ENCODE data around the gene ATP11C. TPM values are rescaled to one million over a fixed set of nuclear protein-coding genes. Genes with fewer than 3 reads are reported as not detected.

Gene ATP11C
- total RNA-seq, 1 experiment from 2014 or later = 38.6 TPM

DNA sequence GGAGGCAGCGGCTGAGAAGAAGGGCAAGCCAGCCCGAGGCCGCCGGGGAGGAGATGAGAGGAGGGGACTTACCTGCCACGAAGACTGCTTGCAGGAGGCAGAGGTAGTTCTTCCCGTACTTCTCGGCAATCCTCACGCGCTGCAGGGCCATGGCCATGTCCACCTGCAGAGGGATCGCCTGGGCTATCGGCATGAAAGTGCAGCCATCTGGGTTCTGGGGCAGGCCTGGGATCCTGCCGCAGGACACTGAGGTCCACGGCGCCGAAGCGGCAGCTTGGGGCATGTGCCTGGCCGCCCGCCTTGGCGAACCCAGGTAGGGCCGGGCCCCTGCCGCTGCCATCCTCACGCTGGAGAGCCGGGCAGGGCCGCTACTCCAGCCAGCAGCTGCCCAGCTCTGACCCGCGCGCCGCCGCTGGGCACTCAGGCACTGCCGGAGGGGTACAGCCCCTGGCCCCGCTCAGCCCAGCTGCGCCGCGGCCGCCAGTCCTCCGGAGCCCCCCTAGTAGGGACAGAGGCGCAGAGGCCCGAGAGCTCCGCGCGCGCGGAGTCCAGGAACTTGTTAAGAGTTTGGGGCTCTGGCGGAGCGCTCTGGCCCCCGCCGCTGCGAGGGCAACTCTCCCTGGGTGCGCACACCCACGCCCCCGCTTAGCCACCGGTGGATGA, 240.9 kb downstream of the ATP11C start (continued):
- TF ChIP-seq, protein P1, sequence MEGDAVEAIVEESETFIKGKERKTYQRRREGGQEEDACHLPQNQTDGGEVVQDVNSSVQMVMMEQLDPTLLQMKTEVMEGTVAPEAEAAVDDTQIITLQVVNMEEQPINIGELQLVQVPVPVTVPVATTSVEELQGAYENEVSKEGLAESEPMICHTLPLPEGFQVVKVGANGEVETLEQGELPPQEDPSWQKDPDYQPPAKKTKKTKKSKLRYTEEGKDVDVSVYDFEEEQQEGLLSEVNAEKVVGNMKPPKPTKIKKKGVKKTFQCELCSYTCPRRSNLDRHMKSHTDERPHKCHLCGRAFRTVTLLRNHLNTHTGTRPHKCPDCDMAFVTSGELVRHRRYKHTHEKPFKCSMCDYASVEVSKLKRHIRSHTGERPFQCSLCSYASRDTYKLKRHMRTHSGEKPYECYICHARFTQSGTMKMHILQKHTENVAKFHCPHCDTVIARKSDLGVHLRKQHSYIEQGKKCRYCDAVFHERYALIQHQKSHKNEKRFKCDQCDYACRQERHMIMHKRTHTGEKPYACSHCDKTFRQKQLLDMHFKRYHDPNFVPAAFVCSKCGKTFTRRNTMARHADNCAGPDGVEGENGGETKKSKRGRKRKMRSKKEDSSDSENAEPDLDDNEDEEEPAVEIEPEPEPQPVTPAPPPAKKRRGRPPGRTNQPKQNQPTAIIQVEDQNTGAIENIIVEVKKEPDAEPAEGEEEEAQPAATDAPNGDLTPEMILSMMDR (IDR thresholded peaks at IDR 0.05) = no peak
- TF ChIP-seq MXD4 (CRISPR knock-in tag; IDR thresholded peaks at IDR 0.05; ENCODE audit: borderline replicate concordance) (no peak), ZNF317 (CRISPR knock-in tag; IDR thresholded peaks at IDR 0.05; ENCODE audit: borderline replicate concordance, low read depth) (no peak), GRHL2 (CRISPR knock-in tag; IDR thresholded peaks at IDR 0.05; ENCODE audit: insufficient replicate concordance, severe bottlenecking) (no peak)
- TF ChIP-seq, protein P2, sequence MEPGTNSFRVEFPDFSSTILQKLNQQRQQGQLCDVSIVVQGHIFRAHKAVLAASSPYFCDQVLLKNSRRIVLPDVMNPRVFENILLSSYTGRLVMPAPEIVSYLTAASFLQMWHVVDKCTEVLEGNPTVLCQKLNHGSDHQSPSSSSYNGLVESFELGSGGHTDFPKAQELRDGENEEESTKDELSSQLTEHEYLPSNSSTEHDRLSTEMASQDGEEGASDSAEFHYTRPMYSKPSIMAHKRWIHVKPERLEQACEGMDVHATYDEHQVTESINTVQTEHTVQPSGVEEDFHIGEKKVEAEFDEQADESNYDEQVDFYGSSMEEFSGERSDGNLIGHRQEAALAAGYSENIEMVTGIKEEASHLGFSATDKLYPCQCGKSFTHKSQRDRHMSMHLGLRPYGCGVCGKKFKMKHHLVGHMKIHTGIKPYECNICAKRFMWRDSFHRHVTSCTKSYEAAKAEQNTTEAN (CRISPR knock-in tag; IDR thresholded peaks at IDR 0.05) = no peak

DNA sequence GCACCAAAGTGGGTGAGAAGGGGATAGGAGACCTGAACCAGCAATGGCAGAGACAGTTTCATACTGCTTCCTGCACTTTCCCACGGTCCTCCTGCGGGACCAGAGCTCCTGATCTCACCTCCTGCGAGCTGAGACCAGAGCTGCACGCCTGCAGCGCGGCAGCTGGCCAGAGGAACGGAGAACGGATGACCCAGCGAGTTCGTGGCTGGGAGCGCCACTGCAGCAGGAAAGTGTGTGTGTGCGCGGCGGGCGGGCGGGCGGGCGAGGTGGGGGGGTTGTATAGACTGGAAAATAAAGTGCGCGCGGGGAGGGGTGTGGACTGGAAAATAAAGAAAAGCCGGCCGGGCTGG, 241.4 kb downstream of the ATP11C start:
- CTCF ChIA-PET = no interaction called here
- TF ChIP-seq, protein P2 (CRISPR knock-in tag; IDR thresholded peaks at IDR 0.05) = no peak
- TF ChIP-seq, protein P3, sequence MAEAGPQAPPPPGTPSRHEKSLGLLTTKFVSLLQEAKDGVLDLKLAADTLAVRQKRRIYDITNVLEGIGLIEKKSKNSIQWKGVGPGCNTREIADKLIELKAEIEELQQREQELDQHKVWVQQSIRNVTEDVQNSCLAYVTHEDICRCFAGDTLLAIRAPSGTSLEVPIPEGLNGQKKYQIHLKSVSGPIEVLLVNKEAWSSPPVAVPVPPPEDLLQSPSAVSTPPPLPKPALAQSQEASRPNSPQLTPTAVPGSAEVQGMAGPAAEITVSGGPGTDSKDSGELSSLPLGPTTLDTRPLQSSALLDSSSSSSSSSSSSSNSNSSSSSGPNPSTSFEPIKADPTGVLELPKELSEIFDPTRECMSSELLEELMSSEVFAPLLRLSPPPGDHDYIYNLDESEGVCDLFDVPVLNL (CRISPR knock-in tag; IDR thresholded peaks at IDR 0.05; ENCODE audit: borderline replicate concordance, low read depth) = no peak
- TF ChIP-seq, protein P4, sequence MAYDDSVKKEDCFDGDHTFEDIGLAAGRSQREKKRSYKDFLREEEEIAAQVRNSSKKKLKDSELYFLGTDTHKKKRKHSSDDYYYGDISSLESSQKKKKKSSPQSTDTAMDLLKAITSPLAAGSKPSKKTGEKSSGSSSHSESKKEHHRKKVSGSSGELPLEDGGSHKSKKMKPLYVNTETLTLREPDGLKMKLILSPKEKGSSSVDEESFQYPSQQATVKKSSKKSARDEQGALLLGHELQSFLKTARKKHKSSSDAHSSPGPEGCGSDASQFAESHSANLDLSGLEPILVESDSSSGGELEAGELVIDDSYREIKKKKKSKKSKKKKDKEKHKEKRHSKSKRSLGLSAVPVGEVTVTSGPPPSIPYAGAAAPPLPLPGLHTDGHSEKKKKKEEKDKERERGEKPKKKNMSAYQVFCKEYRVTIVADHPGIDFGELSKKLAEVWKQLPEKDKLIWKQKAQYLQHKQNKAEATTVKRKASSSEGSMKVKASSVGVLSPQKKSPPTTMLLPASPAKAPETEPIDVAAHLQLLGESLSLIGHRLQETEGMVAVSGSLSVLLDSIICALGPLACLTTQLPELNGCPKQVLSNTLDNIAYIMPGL (CRISPR knock-in tag; IDR thresholded peaks at IDR 0.05) = no peak
- TF ChIP-seq ETV6 (CRISPR knock-in tag; IDR thresholded peaks at IDR 0.05) (no peak), ZNF121 (CRISPR knock-in tag; IDR thresholded peaks at IDR 0.05) (no peak), SP1 (CRISPR knock-in tag; conservative IDR thresholded peaks at IDR 0.05) (no peak), ZNF219 (CRISPR knock-in tag; IDR thresholded peaks at IDR 0.05; ENCODE audit: borderline replicate concordance) (no peak), FOXJ3 (CRISPR knock-in tag; IDR thresholded peaks at IDR 0.05; ENCODE audit: borderline replicate concordance) (no peak), PRRX2 (CRISPR knock-in tag; IDR thresholded peaks at IDR 0.05) (no peak), ZNF423 (CRISPR knock-in tag; IDR thresholded peaks at IDR 0.05) (no peak), HMGA2 (CRISPR knock-in tag; IDR thresholded peaks at IDR 0.05) (no peak), JUN (CRISPR knock-in tag; IDR thresholded peaks at IDR 0.05) (no peak), JAZF1 (CRISPR knock-in tag; IDR thresholded peaks at IDR 0.05) (no peak), FOXP1 (CRISPR knock-in tag; IDR thresholded peaks at IDR 0.05; ENCODE audit: borderline replicate concordance) (no peak)
- TF ChIP-seq, protein P5, sequence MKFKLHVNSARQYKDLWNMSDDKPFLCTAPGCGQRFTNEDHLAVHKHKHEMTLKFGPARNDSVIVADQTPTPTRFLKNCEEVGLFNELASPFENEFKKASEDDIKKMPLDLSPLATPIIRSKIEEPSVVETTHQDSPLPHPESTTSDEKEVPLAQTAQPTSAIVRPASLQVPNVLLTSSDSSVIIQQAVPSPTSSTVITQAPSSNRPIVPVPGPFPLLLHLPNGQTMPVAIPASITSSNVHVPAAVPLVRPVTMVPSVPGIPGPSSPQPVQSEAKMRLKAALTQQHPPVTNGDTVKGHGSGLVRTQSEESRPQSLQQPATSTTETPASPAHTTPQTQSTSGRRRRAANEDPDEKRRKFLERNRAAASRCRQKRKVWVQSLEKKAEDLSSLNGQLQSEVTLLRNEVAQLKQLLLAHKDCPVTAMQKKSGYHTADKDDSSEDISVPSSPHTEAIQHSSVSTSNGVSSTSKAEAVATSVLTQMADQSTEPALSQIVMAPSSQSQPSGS (CRISPR knock-in tag; IDR thresholded peaks at IDR 0.05; ENCODE audit: borderline replicate concordance, low read depth) = no peak
- TF ChIP-seq, protein P6, sequence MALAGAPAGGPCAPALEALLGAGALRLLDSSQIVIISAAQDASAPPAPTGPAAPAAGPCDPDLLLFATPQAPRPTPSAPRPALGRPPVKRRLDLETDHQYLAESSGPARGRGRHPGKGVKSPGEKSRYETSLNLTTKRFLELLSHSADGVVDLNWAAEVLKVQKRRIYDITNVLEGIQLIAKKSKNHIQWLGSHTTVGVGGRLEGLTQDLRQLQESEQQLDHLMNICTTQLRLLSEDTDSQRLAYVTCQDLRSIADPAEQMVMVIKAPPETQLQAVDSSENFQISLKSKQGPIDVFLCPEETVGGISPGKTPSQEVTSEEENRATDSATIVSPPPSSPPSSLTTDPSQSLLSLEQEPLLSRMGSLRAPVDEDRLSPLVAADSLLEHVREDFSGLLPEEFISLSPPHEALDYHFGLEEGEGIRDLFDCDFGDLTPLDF (CRISPR knock-in tag; IDR thresholded peaks at IDR 0.05) = no peak
- TF ChIP-seq, protein P7, sequence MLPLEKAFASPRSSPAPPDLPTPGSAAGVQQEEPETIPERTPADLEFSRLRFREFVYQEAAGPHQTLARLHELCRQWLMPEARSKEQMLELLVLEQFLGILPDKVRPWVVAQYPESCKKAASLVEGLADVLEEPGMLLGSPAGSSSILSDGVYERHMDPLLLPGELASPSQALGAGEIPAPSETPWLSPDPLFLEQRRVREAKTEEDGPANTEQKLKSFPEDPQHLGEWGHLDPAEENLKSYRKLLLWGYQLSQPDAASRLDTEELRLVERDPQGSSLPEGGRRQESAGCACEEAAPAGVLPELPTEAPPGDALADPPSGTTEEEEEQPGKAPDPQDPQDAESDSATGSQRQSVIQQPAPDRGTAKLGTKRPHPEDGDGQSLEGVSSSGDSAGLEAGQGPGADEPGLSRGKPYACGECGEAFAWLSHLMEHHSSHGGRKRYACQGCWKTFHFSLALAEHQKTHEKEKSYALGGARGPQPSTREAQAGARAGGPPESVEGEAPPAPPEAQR (CRISPR knock-in tag; IDR thresholded peaks at IDR 0.05) = no peak
- TF ChIP-seq, protein P8, sequence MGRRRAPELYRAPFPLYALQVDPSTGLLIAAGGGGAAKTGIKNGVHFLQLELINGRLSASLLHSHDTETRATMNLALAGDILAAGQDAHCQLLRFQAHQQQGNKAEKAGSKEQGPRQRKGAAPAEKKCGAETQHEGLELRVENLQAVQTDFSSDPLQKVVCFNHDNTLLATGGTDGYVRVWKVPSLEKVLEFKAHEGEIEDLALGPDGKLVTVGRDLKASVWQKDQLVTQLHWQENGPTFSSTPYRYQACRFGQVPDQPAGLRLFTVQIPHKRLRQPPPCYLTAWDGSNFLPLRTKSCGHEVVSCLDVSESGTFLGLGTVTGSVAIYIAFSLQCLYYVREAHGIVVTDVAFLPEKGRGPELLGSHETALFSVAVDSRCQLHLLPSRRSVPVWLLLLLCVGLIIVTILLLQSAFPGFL (CRISPR knock-in tag; IDR thresholded peaks at IDR 0.05; ENCODE audit: borderline replicate concordance) = no peak
- TF ChIP-seq, protein P9, sequence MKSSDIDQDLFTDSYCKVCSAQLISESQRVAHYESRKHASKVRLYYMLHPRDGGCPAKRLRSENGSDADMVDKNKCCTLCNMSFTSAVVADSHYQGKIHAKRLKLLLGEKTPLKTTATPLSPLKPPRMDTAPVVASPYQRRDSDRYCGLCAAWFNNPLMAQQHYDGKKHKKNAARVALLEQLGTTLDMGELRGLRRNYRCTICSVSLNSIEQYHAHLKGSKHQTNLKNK (CRISPR knock-in tag; IDR thresholded peaks at IDR 0.05) = no peak
- H3K27ac Mint-ChIP-seq = no peak overlapping the region
- H3K4me3 Mint-ChIP-seq = peak overlapping the region; percentile 72
- DNase-seq (ENCODE audit: low spot score) (no peak), ATAC-seq (peak; percentile 8; the same call in 1 of the 2 replicates)
- peaks cover 4% of the 10 kb centered on the region for H3K9me3 Mint-ChIP-seq
- peaks cover 15% of the 10 kb centered on the region for H3K4me1 Mint-ChIP-seq
- H3K27me3 Mint-ChIP-seq (ENCODE audit: low read depth) = peaks cover 24% of the 10 kb centered on the region
- POLR2A ChIA-PET = no interaction called here
- no peaks in the 10 kb centered on the region for H3K36me3 Mint-ChIP-seq

Data from WTC11 (cell line).